GM12878 (cell line): ENCODE results near the gene CYP26B1. TPM values are rescaled to one million over a fixed set of nuclear protein-coding genes. Genes with fewer than 3 reads are reported as not detected.

Source experiments
- ATAC-seq: fragments of 200-7000 bp; cut with Tn5 transposase; 3 replicates; pipeline ENCODE4 v1.9.1; 2020; ENCODE audit warnings: mild to moderate bottlenecking, moderate library complexity
- BruUV-seq: library from RNA; stranded (reverse); fragments of 400-500 nt; replicated peaks from 2 replicates; lab custom pipeline; 2021; lab: Mats Ljungman, UMichigan
- CTCF ChIA-PET: fragments of 300-600 bp; sonication (Branson Sonifier 250); formaldehyde crosslinking; extraction: SDS; loops from one replicate; lab custom pipeline; 2021; ENCODE audit warnings: inconsistent platforms; lab: Yijun Ruan, JAX
- POLR2A ChIA-PET: fragments of 350-600 bp; formaldehyde crosslinking; extraction: SDS; loops from one replicate; lab custom pipeline; 2021; ENCODE audit warnings: inconsistent platforms; lab: Charles Lee
- RAD21 ChIA-PET: fragments of 300-600 bp; sonication (Branson Sonifier 250); formaldehyde crosslinking; loops from one replicate; lab custom pipeline; 2023; ENCODE audit warnings: antibody characterized with exemption; ENCODE audit not compliant: unreplicated experiment; lab: Charles Lee
- SMC1A ChIA-PET: fragments of 300-600 bp; sonication (Branson Sonifier 250); formaldehyde crosslinking; loops from one replicate; lab custom pipeline; 2023; ENCODE audit not compliant: unreplicated experiment, uncharacterized antibody; lab: Charles Lee
- DNase-seq: peaks from one replicate; pipeline ENCODE4 v3.0.0-alpha.2; 2011; ENCODE audit warnings: low read depth, low spot score
- FAIRE-seq: peaks from 3 replicates; lab custom pipeline; 2011; peaks lifted over from hg19 to GRCh38; lab: Jason Lieb, UNC
- H2AFZ ChIP-seq: 2 replicates; pipeline ENCODE4 v1.6.0; 2011; ENCODE audit warnings: low read depth, low read length, control low read depth; ENCODE audit not compliant: control insufficient read depth
- H3K27ac ChIP-seq: 2 replicates; pipeline ENCODE4 v1.5.1; 2011; ENCODE audit warnings: control low read depth; ENCODE audit not compliant: control insufficient read depth, insufficient read depth
- H3K27me3 ChIP-seq, 2 experiments: replicated peaks in 1 of 2; 2 replicates each; pipeline versions ENCODE4 v1.6.0 to v1.6.1; 2011; ENCODE audit warnings: low read length in 1 of 2; ENCODE audit not compliant: control insufficient read depth in 2 of 2, insufficient read depth in 2 of 2
- H3K36me3 ChIP-seq, 2 experiments: 2 replicates each; pipeline ENCODE4 v1.5.1; 2011; ENCODE audit warnings: low read length in 1 of 2; ENCODE audit not compliant: control insufficient read depth in 2 of 2, insufficient read depth in 2 of 2
- H3K4me1 ChIP-seq: 2 replicates; pipeline ENCODE4 v1.6.1; 2011; ENCODE audit warnings: mild to moderate bottlenecking, low read length, moderate library complexity, mixed read lengths; ENCODE audit not compliant: control insufficient read depth, insufficient read depth
- H3K4me2 ChIP-seq: 2 replicates; pipeline ENCODE4 v1.6.0; 2011; ENCODE audit warnings: control low read depth; ENCODE audit not compliant: control insufficient read depth, insufficient read depth
- H3K4me3 ChIP-seq: fragments of 200-600 bp; sonication (generic); 2 replicates; pipeline ENCODE4 v1.5.1; 2016
- H3K79me2 ChIP-seq: 2 replicates; pipeline ENCODE4 v1.6.0; 2011; ENCODE audit warnings: low read length; ENCODE audit not compliant: control insufficient read depth, insufficient read depth
- H3K9ac ChIP-seq: 2 replicates; pipeline ENCODE4 v1.8.0; 2011; ENCODE audit warnings: low read length, control low read depth, mixed read lengths; ENCODE audit not compliant: control insufficient read depth, insufficient read depth
- H3K9me3 ChIP-seq: replicated peaks from 3 replicates; pipeline ENCODE4 v1.5.1; 2011; ENCODE audit warnings: mild to moderate bottlenecking, low read length; ENCODE audit not compliant: control insufficient read depth, insufficient read depth
- H4K20me1 ChIP-seq: 2 replicates; pipeline ENCODE4 v1.6.0; 2011; ENCODE audit not compliant: control insufficient read depth, insufficient read depth
- BACH1 ChIP-seq: fragments of 450-650 bp; IDR thresholded peaks from 2 replicates; pipeline ENCODE4 v1.6.1; 2017; ENCODE audit warnings: mild to moderate bottlenecking, borderline replicate concordance
- BHLHE40 ChIP-seq, 2 experiments: fragments of 450-650 bp in 1 of 2; IDR thresholded peaks; 2 replicates each; pipeline ENCODE4 v1.6.1; 2011 to 2017; ENCODE audit warnings: low read depth in 2 of 2, borderline replicate concordance in 1 of 2, improper control_type of control experiment in 1 of 2, low read length in 1 of 2, mild to moderate bottlenecking in 1 of 2
- EED ChIP-seq: sonication (generic); IDR thresholded peaks from 2 replicates; pipeline ENCODE4 v1.6.1; 2016; ENCODE audit warnings: antibody characterized with exemption, low read depth
- HCFC1 ChIP-seq: fragments of 150-350 bp; IDR thresholded peaks from 2 replicates; pipeline ENCODE4 v1.6.1; 2014; ENCODE audit warnings: low read length
- HDGF ChIP-seq: fragments of 450-650 bp; IDR thresholded peaks from 2 replicates; pipeline ENCODE4 v1.6.1; 2016; ENCODE audit warnings: antibody characterized with exemption
- KDM1A ChIP-seq: fragments of 200-600 bp; sonication (generic); IDR thresholded peaks from 2 replicates; pipeline ENCODE4 v1.6.1; 2016; ENCODE audit warnings: borderline replicate concordance
- KLF5 ChIP-seq: fragments of 450-650 bp; IDR thresholded peaks from 2 replicates; pipeline ENCODE4 v1.6.1; 2014; ENCODE audit warnings: mild to moderate bottlenecking; ENCODE audit not compliant: partially characterized antibody
- LARP7 ChIP-seq: fragments of 450-650 bp; IDR thresholded peaks from 2 replicates; pipeline ENCODE4 v1.6.1; 2017; ENCODE audit warnings: mild to moderate bottlenecking
- POU2F2 ChIP-seq: IDR thresholded peaks from 3 replicates; pipeline ENCODE4 v1.6.1; 2011; ENCODE audit warnings: low read depth, mild to moderate bottlenecking, low read length, borderline replicate concordance
- RELA ChIP-seq: fragments of 450-650 bp; IDR thresholded peaks from 2 replicates; pipeline ENCODE4 v1.8.0; 2014; ENCODE audit warnings: borderline replicate concordance; ENCODE audit not compliant: partially characterized antibody
- WRNIP1 ChIP-seq: IDR thresholded peaks from 2 replicates; pipeline ENCODE4 v1.6.1; 2011; ENCODE audit warnings: low read depth, low read length, improper control_type of control experiment, borderline replicate concordance
- ZSCAN29 ChIP-seq: fragments of 450-650 bp; IDR thresholded peaks from 2 replicates; pipeline ENCODE4 v1.6.1; 2017; ENCODE audit warnings: mild to moderate bottlenecking, moderate library complexity
- WGBS: methylation state at CpG from one replicate; pipeline ENCODE4 v1.1.6; 2016; ENCODE audit warnings: low lambda C conversion rate; ENCODE audit not compliant: insufficient replicate concordance, insufficient coverage; ENCODE audit errors: missing lambda C conversion rate; 5-methylcytosine and 5-hydroxymethylcytosine counted together
- in situ Hi-C: fragments of 300-500 bp; cut with MboI; formaldehyde crosslinking; loops from 9 replicates; pipeline ENCODE4 v1.14.3; 2018; ENCODE audit warnings: mixed read lengths
- intact Hi-C: fragments of 100-400 bp; cut with micrococcal nuclease; formaldehyde crosslinking; loops from one replicate; pipeline ENCODE4 v1.14.2; 2022; ENCODE audit not compliant: unreplicated experiment
- polyA plus RNA-seq, 11 experiments: library from polyadenylated mRNA; depleted of rRNA in 4 of 11; unstranded in 6 of 11; stranded (reverse) in 5 of 11; fragments of >200 nt; fragmentation: Nextera tagmentation in 4 of 11; fragmentation: Illumina TruSeq in 1 of 11; extraction: Ambion mirVana in 4 of 11; extraction: Trizol in 1 of 11; gene quantifications; 1 replicate in 1 of 11; 2 replicates in 10 of 11; pipeline versions ENCODE4 v1.2.1 to v1.2.3, GENCODE V29; 2011 to 2016; ENCODE audit warnings: inconsistent platforms in 2 of 11, missing spikeins in 2 of 11, low read depth in 1 of 11
- total RNA-seq, 4 experiments: library from RNA; depleted of rRNA in 3 of 4; stranded (reverse); fragments of >200 nt in 3 of 4; fragmentation: Illumina TruSeq in 1 of 4; extraction: Trizol in 1 of 4; gene quantifications; 2 replicates each; pipeline versions ENCODE4 v1.2.1 to v1.2.3, GENCODE V29; 2013 to 2021
- TF ChIP-seq, protein P1 (sequence below): IDR thresholded peaks from 2 replicates; pipeline ENCODE4 v1.6.1; 2011; ENCODE audit warnings: borderline replicate concordance, low read depth, mild to moderate bottlenecking, moderate library complexity, low read length; ENCODE audit not compliant: insufficient read depth, poor library complexity, severe bottlenecking
- TF ChIP-seq, protein P2 (sequence below): fragments of 450-650 bp; IDR thresholded peaks from 2 replicates; pipeline ENCODE4 v1.6.1; 2017; ENCODE audit warnings: borderline replicate concordance
- TF ChIP-seq, protein P3 (sequence below): IDR thresholded peaks from 2 replicates; pipeline ENCODE4 v1.6.1; 2011; ENCODE audit warnings: mild to moderate bottlenecking, low read depth, low read length, moderate library complexity; ENCODE audit not compliant: insufficient replicate concordance

The CYP26B1 gene
- total and polyA plus RNA-seq, 10 of the 15 experiments (the other 5 are each of a cell fraction or from before 2014, with no cell fraction given): not detected

DNA sequence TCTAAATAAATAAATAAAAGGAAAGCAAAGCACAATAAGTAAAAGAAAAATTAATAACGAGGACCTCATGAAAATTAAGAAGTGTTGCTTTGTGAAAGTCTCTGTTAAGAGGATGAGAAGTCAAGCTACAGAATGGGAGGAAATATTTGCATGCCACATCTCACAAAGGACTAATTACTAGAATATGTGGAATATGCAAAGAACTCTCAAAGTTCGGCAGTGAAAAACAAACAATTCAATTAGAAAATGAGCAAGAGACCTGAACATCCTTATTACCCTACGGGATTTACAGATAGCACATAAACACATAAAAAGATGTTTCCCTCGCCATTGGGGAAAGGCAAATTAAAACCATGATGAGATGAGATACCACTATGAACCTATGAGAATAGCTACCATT is 23.3 kb downstream of the CYP26B1 start:
- no peaks in the 10 kb centered on the region for H4K20me1 ChIP-seq
- no peak overlapping the region for H3K4me3 ChIP-seq
- in situ Hi-C loops: no loop called here
- ATAC-seq (no peak), FAIRE-seq (no peak), DNase-seq (no peak)
- RAD21 ChIA-PET: no interaction called here
- POLR2A ChIA-PET: no interaction called here
- H3K27me3 ChIP-seq: no peaks in the 10 kb centered on the region
- no peak overlapping the region for H2AFZ ChIP-seq
- H3K9ac ChIP-seq: no peak overlapping the region
- no peak overlapping the region for H3K4me2 ChIP-seq
- no peaks in the 10 kb centered on the region for H3K79me2 ChIP-seq
- intact Hi-C loops: no loop called here
- WGBS: 11% methylated on average over 4 of the region's 4 CpGs
- no peaks in the 10 kb centered on the region for H3K9me3 ChIP-seq
- SMC1A ChIA-PET: no interaction called here
- H3K27ac ChIP-seq: no peak overlapping the region
- TF ChIP-seq, protein P1, sequence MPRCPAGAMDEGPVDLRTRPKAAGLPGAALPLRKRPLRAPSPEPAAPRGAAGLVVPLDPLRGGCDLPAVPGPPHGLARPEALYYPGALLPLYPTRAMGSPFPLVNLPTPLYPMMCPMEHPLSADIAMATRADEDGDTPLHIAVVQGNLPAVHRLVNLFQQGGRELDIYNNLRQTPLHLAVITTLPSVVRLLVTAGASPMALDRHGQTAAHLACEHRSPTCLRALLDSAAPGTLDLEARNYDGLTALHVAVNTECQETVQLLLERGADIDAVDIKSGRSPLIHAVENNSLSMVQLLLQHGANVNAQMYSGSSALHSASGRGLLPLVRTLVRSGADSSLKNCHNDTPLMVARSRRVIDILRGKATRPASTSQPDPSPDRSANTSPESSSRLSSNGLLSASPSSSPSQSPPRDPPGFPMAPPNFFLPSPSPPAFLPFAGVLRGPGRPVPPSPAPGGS: no peak
- TF ChIP-seq POU2F2 (no peak), ZSCAN29 (no peak), LARP7 (no peak), HCFC1 (no peak), BACH1 (no peak), BHLHE40 (IDR thresholded peaks at IDR 0.05; ENCODE audit: borderline replicate concordance in 1 of 2, low read depth in 2 of 2, low read length in 1 of 2) (no peak), HDGF (no peak), RELA (no peak), KLF5 (no peak), WRNIP1 (no peak), EED (no peak), KDM1A (no peak)
- TF ChIP-seq, protein P2, sequence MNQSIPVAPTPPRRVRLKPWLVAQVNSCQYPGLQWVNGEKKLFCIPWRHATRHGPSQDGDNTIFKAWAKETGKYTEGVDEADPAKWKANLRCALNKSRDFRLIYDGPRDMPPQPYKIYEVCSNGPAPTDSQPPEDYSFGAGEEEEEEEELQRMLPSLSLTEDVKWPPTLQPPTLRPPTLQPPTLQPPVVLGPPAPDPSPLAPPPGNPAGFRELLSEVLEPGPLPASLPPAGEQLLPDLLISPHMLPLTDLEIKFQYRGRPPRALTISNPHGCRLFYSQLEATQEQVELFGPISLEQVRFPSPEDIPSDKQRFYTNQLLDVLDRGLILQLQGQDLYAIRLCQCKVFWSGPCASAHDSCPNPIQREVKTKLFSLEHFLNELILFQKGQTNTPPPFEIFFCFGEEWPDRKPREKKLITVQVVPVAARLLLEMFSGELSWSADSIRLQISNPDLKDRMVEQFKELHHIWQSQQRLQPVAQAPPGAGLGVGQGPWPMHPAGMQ: no peak
- TF ChIP-seq, protein P3, sequence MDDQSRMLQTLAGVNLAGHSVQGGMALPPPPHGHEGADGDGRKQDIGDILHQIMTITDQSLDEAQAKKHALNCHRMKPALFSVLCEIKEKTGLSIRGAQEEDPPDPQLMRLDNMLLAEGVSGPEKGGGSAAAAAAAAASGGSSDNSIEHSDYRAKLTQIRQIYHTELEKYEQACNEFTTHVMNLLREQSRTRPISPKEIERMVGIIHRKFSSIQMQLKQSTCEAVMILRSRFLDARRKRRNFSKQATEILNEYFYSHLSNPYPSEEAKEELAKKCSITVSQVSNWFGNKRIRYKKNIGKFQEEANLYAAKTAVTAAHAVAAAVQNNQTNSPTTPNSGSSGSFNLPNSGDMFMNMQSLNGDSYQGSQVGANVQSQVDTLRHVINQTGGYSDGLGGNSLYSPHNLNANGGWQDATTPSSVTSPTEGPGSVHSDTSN: no peak
- TF ChIP-seq, all 136 proteins: peak for 0
- CTCF ChIA-PET: interaction anchor here (0.5 kb wide), 1 partner anchor 397 kb away, joined by 3 read pairs; no protein-coding TSS in a partner anchor
- no TSS peak for BruUV-seq
- Histone ChIP-seq H3K4me1 (no peaks in the 10 kb centered on the region), H3K36me3 (no peaks in the 10 kb centered on the region)
